GM19099 (cell line): Measurements from ENCODE around the gene YTHDF1.

Source experiments
- POLR2A ChIP-seq: IDR thresholded peaks from 3 replicates; pipeline ENCODE4 v1.6.1; 2011; ENCODE audit warnings: low read depth; ENCODE audit not compliant: insufficient read length; ENCODE audit errors: extremely low read depth

YTHDF1 gene

GRCh38 chr20:63254232-63254605 is 38.3 kb upstream of the YTHDF1 start, which contains the start of gene NKAIN4:
NKAIN4 (minus strand) TSS chr20:63254463; CDS start chr20:63254450, 13 bp downstream.
- TF ChIP-seq POLR2A: no peak

- no peak for TF ChIP-seq POLR2A
Observed at GRCh38 chr20:63253438-63254231, 37.7 kb upstream of the YTHDF1 start.

- TF ChIP-seq POLR2A: no peak
Observed at GRCh38 chr20:63253065-63253437, 37.1 kb upstream of the YTHDF1 start.

- no peak for TF ChIP-seq POLR2A
Observed at GRCh38 chr20:63252284-63252711, 36.4 kb upstream of the YTHDF1 start.

- TF ChIP-seq POLR2A: no peak
Observed at GRCh38 chr20:63249891-63250290, 34.0 kb upstream of the YTHDF1 start.

- TF ChIP-seq POLR2A: no peak
Observed at GRCh38 chr20:63248835-63249591, 33.1 kb upstream of the YTHDF1 start.

- TF ChIP-seq POLR2A: no peak
Observed at GRCh38 chr20:63247671-63248228, 31.8 kb upstream of the YTHDF1 start.

GRCh38 chr20:63246490-63247288 is 30.8 kb upstream of the YTHDF1 start:
- no peak for TF ChIP-seq POLR2A

- no peak for TF ChIP-seq POLR2A
Observed at GRCh38 chr20:63244468-63244867, 28.5 kb upstream of the YTHDF1 start.

GRCh38 chr20:63243604-63244247 is 27.8 kb upstream of the YTHDF1 start:
- no peak for TF ChIP-seq POLR2A

GRCh38 chr20:63242736-63243135 is 26.8 kb upstream of the YTHDF1 start:
- TF ChIP-seq POLR2A: no peak

- no peak for TF ChIP-seq POLR2A
Observed at GRCh38 chr20:63241272-63241671, 25.3 kb upstream of the YTHDF1 start.

- no peak for TF ChIP-seq POLR2A
Observed at GRCh38 chr20:63240004-63240403, 24.1 kb upstream of the YTHDF1 start.

GRCh38 chr20:63239431-63239830 is 23.5 kb upstream of the YTHDF1 start:
- no peak for TF ChIP-seq POLR2A
